GM23248 (cell line): ENCODE data around the gene RSPH9. TPM values are rescaled to one million over a fixed set of nuclear protein-coding genes. Genes with fewer than 3 reads are reported as not detected.
A peak's percentile ranks its signal among the peaks of the same experiment; 100 is the strongest.

ENCODE experiments used
- DNase-seq: peaks from one replicate; pipeline ENCODE4 v3.0.0-alpha.2; 2015
- H2AFZ ChIP-seq: fragments of 200-600 bp; sonication (generic); 2 replicates; pipeline ENCODE4 v1.6.1; 2016; ENCODE audit warnings: antibody characterized with exemption
- H3F3A ChIP-seq: fragments of 200-600 bp; sonication (generic); 2 replicates; pipeline ENCODE4 v1.6.1; 2016; ENCODE audit warnings: mild to moderate bottlenecking, antibody characterized with exemption, mixed run types; ENCODE audit not compliant: insufficient read depth
- H3K27ac ChIP-seq: fragments of 200-600 bp; sonication (generic); 2 replicates; pipeline ENCODE4 v1.5.1; 2016; ENCODE audit warnings: mild to moderate bottlenecking
- H3K27me3 ChIP-seq: fragments of 200-600 bp; sonication (generic); replicated peaks from 2 replicates; pipeline ENCODE4 v1.6.1; 2016; ENCODE audit warnings: mild to moderate bottlenecking; ENCODE audit not compliant: insufficient read depth
- H3K36me3 ChIP-seq: fragments of 200-600 bp; sonication (generic); 2 replicates; pipeline ENCODE4 v1.6.1; 2016; ENCODE audit warnings: low read depth, mild to moderate bottlenecking
- H3K4me1 ChIP-seq: fragments of 200-600 bp; sonication (generic); 2 replicates; pipeline ENCODE4 v1.6.1; 2016; ENCODE audit warnings: mild to moderate bottlenecking; ENCODE audit not compliant: insufficient read depth
- H3K4me2 ChIP-seq: fragments of 200-600 bp; sonication (generic); one replicate; pipeline ENCODE4 v1.6.1; 2016; ENCODE audit warnings: mild to moderate bottlenecking; ENCODE audit not compliant: unreplicated experiment
- H3K4me3 ChIP-seq: fragments of 200-600 bp; sonication (generic); 2 replicates; pipeline ENCODE4 v1.5.1; 2016; ENCODE audit warnings: mild to moderate bottlenecking
- H3K79me2 ChIP-seq: fragments of 200-600 bp; sonication (generic); 2 replicates; pipeline ENCODE4 v1.6.1; 2016; ENCODE audit warnings: mild to moderate bottlenecking; ENCODE audit not compliant: insufficient read depth
- H3K9ac ChIP-seq: fragments of 200-600 bp; sonication (generic); 2 replicates; pipeline ENCODE4 v1.6.1; 2016; ENCODE audit warnings: mild to moderate bottlenecking
- H3K9me2 ChIP-seq: fragments of 200-600 bp; sonication (generic); 2 replicates; pipeline ENCODE4 v1.6.1; 2016; ENCODE audit warnings: mixed run types, mild to moderate bottlenecking, moderate library complexity; ENCODE audit not compliant: insufficient read depth
- H3K9me3 ChIP-seq: fragments of 200-600 bp; sonication (generic); one replicate; pipeline ENCODE4 v1.6.1; 2017; ENCODE audit warnings: low read depth
- H4K20me1 ChIP-seq: fragments of 200-600 bp; sonication (generic); 2 replicates; pipeline ENCODE4 v1.6.0; 2016; ENCODE audit not compliant: insufficient read depth
- EZH2 ChIP-seq: fragments of 200-600 bp; sonication (generic); IDR thresholded peaks from 2 replicates; pipeline ENCODE4 v1.6.1; 2018; ENCODE audit warnings: antibody characterized with exemption, mild to moderate bottlenecking; ENCODE audit not compliant: insufficient read depth, poor library complexity, severe bottlenecking
- EZH2phosphoT487 ChIP-seq: fragments of 200-600 bp; sonication (generic); IDR thresholded peaks from 2 replicates; pipeline ENCODE4 v1.6.1; 2018; ENCODE audit warnings: antibody characterized with exemption, moderate library complexity, mild to moderate bottlenecking, low read depth; ENCODE audit not compliant: insufficient read depth
- WGBS, 2 experiments: methylation state at CpG; one replicate each; pipeline ENCODE4 v1.1.6; 2015 to 2017; ENCODE audit warnings: low lambda C conversion rate in 2 of 2, low coverage in 1 of 2; ENCODE audit errors: missing lambda C conversion rate in 2 of 2; 5-methylcytosine and 5-hydroxymethylcytosine counted together
- in situ Hi-C: fragments of 300-500 bp; cut with MboI; formaldehyde crosslinking; loops from 2 replicates; pipeline ENCODE4 v1.15.0; 2020
- polyA plus RNA-seq: library from polyadenylated mRNA; unstranded; fragments of >200 nt; fragmentation: Nextera tagmentation; extraction: Ambion mirVana; gene quantifications from 2 replicates; pipeline ENCODE4 v1.2.1, GENCODE V29; 2016
- total RNA-seq: library from RNA; depleted of rRNA; stranded (reverse); fragments of >200 nt; shearing (Covaris generic); gene quantifications from 2 replicates; pipeline ENCODE4 v1.2.3, GENCODE V29; 2014

RSPH9 gene
- total and polyA plus RNA-seq, 2 experiments from 2014 or later = 0.11 to 1.3 TPM

GRCh38 chr6:43665376-43665775, 20.5 kb downstream of the RSPH9 start:
- Histone ChIP-seq H3K79me2 (no peaks in the 10 kb centered on the region), H3K36me3 (no peaks in the 10 kb centered on the region), H3K9ac (no peak overlapping the region), H3K27me3 (no peaks in the 10 kb centered on the region), H3K4me3 (no peak overlapping the region), H2AFZ (no peak overlapping the region), H3K4me1 (peaks cover 30% of the 10 kb centered on the region), H3K4me2 (no peak overlapping the region), H3K9me2 (no peaks in the 10 kb centered on the region), H4K20me1 (no peaks in the 10 kb centered on the region), H3F3A (peaks cover 16% of the 10 kb centered on the region; the same call in 1 of the 2 replicates), H3K27ac (no peak overlapping the region), H3K9me3 (no peaks in the 10 kb centered on the region)
- 75 to 88% methylated on average over 1 of the region's 1 CpG for WGBS, 2 experiments
- peak; percentile 56 for DNase-seq
- no peak for TF ChIP-seq EZH2phosphoT487
- TF ChIP-seq EZH2 = no peak
- in situ Hi-C loops = loop anchor here (25.0 kb wide), 1 partner anchor 422 kb away; no protein-coding TSS in a partner anchor

- in situ Hi-C loops = loop anchor here (25.0 kb wide), 1 partner anchor 421 kb away; no protein-coding TSS in a partner anchor
- TF ChIP-seq EZH2 (no peak), EZH2phosphoT487 (no peak)
Measured at GRCh38 chr6:43666196-43666920, 21.5 kb downstream of the RSPH9 start.

GRCh38 chr6:43667245-43668150, 22.7 kb downstream of the RSPH9 start:
- no peak overlapping the region for H3K4me3 ChIP-seq
- H3F3A ChIP-seq = peaks cover 18% of the 10 kb centered on the region; the same call in 1 of the 2 replicates
- H3K36me3 ChIP-seq = no peaks in the 10 kb centered on the region
- H3K4me1 ChIP-seq = peaks cover 30% of the 10 kb centered on the region
- H3K9me3 ChIP-seq = no peaks in the 10 kb centered on the region
- DNase-seq = peak; percentile 72
- TF ChIP-seq EZH2 = no peak
- no peak for TF ChIP-seq EZH2phosphoT487
- no peak overlapping the region for H3K9ac ChIP-seq
- no peaks in the 10 kb centered on the region for H4K20me1 ChIP-seq
- H2AFZ ChIP-seq = no peak overlapping the region
- 19 to 28% methylated on average over 12 to 16 of the region's 16 CpGs for WGBS, 2 experiments
- in situ Hi-C loops = loop anchor here (25.0 kb wide), 1 partner anchor 420 kb away; no protein-coding TSS in a partner anchor
- H3K79me2 ChIP-seq = no peaks in the 10 kb centered on the region
- no peak overlapping the region for H3K27ac ChIP-seq
- no peaks in the 10 kb centered on the region for H3K9me2 ChIP-seq
- H3K27me3 ChIP-seq = no peaks in the 10 kb centered on the region
- peak overlapping the region; percentile 51 for H3K4me2 ChIP-seq

More at GRCh38 chr6:43666196-43666920, 21.5 kb downstream of the RSPH9 start:
- Histone ChIP-seq H3K27me3 (no peaks in the 10 kb centered on the region), H3K4me3 (no peak overlapping the region), H3K9me3 (no peaks in the 10 kb centered on the region), H3K79me2 (no peaks in the 10 kb centered on the region), H3K4me2 (no peak overlapping the region), H3F3A (peaks cover 18% of the 10 kb centered on the region; the same call in 1 of the 2 replicates), H3K4me1 (peaks cover 30% of the 10 kb centered on the region), H4K20me1 (no peaks in the 10 kb centered on the region), H3K36me3 (no peaks in the 10 kb centered on the region), H3K9me2 (no peaks in the 10 kb centered on the region), H3K27ac (no peak overlapping the region), H3K9ac (no peak overlapping the region), H2AFZ (no peak overlapping the region)
- 41 to 46% methylated on average over 13 of the region's 13 CpGs for WGBS, 2 experiments
- DNase-seq = no peak

- no peak overlapping the region for H3K4me3 ChIP-seq
- H3K9me3 ChIP-seq = no peaks in the 10 kb centered on the region
- H3K9ac ChIP-seq = peak overlapping the region; percentile 17; the same call in 1 of the 2 replicates
- no peak for TF ChIP-seq EZH2
- no peak for TF ChIP-seq EZH2phosphoT487
- in situ Hi-C loops = loop anchor here (25.0 kb wide), 1 partner anchor 419 kb away; no protein-coding TSS in a partner anchor
- DNase-seq = peak; percentile 72
- no peaks in the 10 kb centered on the region for H3K36me3 ChIP-seq
- no peaks in the 10 kb centered on the region for H3K27me3 ChIP-seq
- no peaks in the 10 kb centered on the region for H3K79me2 ChIP-seq
- peaks cover 18% of the 10 kb centered on the region; the same call in 1 of the 2 replicates for H3F3A ChIP-seq
- WGBS, 2 experiments = 17 to 20% methylated on average over 14 to 17 of the region's 17 CpGs
- peaks cover 30% of the 10 kb centered on the region for H3K4me1 ChIP-seq
- H3K9me2 ChIP-seq = no peaks in the 10 kb centered on the region
- H3K4me2 ChIP-seq = peak overlapping the region; percentile 33
- peak overlapping the region; percentile 53; the same call in 1 of the 2 replicates for H3K27ac ChIP-seq
- no peaks in the 10 kb centered on the region for H4K20me1 ChIP-seq
- H2AFZ ChIP-seq = no peak overlapping the region
Measured at GRCh38 chr6:43668151-43669028, 23.6 kb downstream of the RSPH9 start.
